Adipocyte (in vitro differentiated cells): ENCODE data around the gene MPDU1.
"Not testable (repeated sequence)": the region's sequence is repeated elsewhere in the genome, so short reads cannot be mapped to it uniquely, and the experiment has no call there.

Experiments used
- DNase-seq: peaks from one replicate; pipeline ENCODE4 v3.0.0-alpha.2; 2015; ENCODE audit warnings: low read depth
- H3K27me3 ChIP-seq: replicated peaks from 2 replicates; pipeline ENCODE4 v1.7.0; 2013; ENCODE audit warnings: mild to moderate bottlenecking, low read length, moderate library complexity; ENCODE audit not compliant: control insufficient read depth, insufficient read depth
- H3K36me3 ChIP-seq: 2 replicates; pipeline ENCODE4 v1.7.0; 2013; ENCODE audit warnings: low read length, mild to moderate bottlenecking, moderate library complexity; ENCODE audit not compliant: control insufficient read depth, insufficient read depth, severe bottlenecking
- H3K4me1 ChIP-seq: 2 replicates; pipeline ENCODE4 v1.7.0; 2013; ENCODE audit warnings: mild to moderate bottlenecking, low read length, moderate library complexity; ENCODE audit not compliant: control insufficient read depth, insufficient read depth
- H3K4me3 ChIP-seq: 2 replicates; pipeline ENCODE4 v1.7.0; 2013; ENCODE audit warnings: mild to moderate bottlenecking, low read length, moderate library complexity
- H3K9ac ChIP-seq: 2 replicates; pipeline ENCODE4 v1.7.0; 2013; ENCODE audit warnings: mild to moderate bottlenecking, low read length, moderate library complexity
- H3K9me3 ChIP-seq: 2 replicates; pipeline ENCODE4 v1.7.0; 2013; ENCODE audit warnings: mild to moderate bottlenecking, low read length, moderate library complexity; ENCODE audit not compliant: control insufficient read depth

The MPDU1 gene

GRCh38 chr17:7587420-7588151 lies 3.9 kb downstream of the MPDU1 start:
- Histone ChIP-seq H3K9me3 (no peaks in the 10 kb centered on the region), H3K9ac (peak overlapping the region; percentile 73), H3K4me1 (peaks cover 57% of the 10 kb centered on the region), H3K4me3 (peak overlapping the region; percentile 35), H3K36me3 (peaks cover 16% of the 10 kb centered on the region), H3K27me3 (no peaks in the 10 kb centered on the region)
- DNase-seq, result peak; percentile 82

GRCh38 chr17:7588553-7589203 lies 5.0 kb downstream of the MPDU1 start:
- Histone ChIP-seq H3K9me3 (no peaks in the 10 kb centered on the region), H3K36me3 (peaks cover 27% of the 10 kb centered on the region), H3K9ac (peak overlapping the region; percentile 73), H3K4me1 (peaks cover 49% of the 10 kb centered on the region), H3K27me3 (no peaks in the 10 kb centered on the region), H3K4me3 (peak overlapping the region; percentile 3)
- DNase-seq, result no peak

- peaks cover 33% of the 10 kb centered on the region for H3K36me3 ChIP-seq
- H3K9me3 ChIP-seq, result no peaks in the 10 kb centered on the region
- H3K4me1 ChIP-seq, result peaks cover 48% of the 10 kb centered on the region
- no peak overlapping the region for H3K4me3 ChIP-seq
- H3K9ac ChIP-seq, result peak overlapping the region; percentile 73
- peak; percentile 93 for DNase-seq
- no peaks in the 10 kb centered on the region for H3K27me3 ChIP-seq
These were observed 5.7 kb downstream of the MPDU1 start for GRCh38 chr17:7589204-7589868.

GRCh38 chr17:7589891-7590691 lies 6.4 kb downstream of the MPDU1 start, which contains the start of gene SOX15:
SOX15 (minus strand) TSS chr17:7590094; CDS start chr17:7589676, 418 bp downstream.
- no peaks in the 10 kb centered on the region for H3K9me3 ChIP-seq
- no peak within 1 kb of the TSS for H3K4me3 ChIP-seq
- no peak for DNase-seq
- H3K4me1 ChIP-seq, result peaks cover 42% of the 10 kb centered on the region
- peak within 1 kb of the TSS; percentile 73 for H3K9ac ChIP-seq
- H3K27me3 ChIP-seq, result no peaks in the 10 kb centered on the region
- peaks cover 41% of the 10 kb centered on the region for H3K36me3 ChIP-seq

GRCh38 chr17:7590743-7591142 lies 7.1 kb downstream of the MPDU1 start:
- Histone ChIP-seq H3K4me1 (peaks cover 41% of the 10 kb centered on the region), H3K9ac (peak overlapping the region; percentile 16), H3K27me3 (no peaks in the 10 kb centered on the region), H3K9me3 (no peaks in the 10 kb centered on the region), H3K4me3 (no peak overlapping the region), H3K36me3 (peaks cover 47% of the 10 kb centered on the region)
- peak; percentile 63 for DNase-seq

GRCh38 chr17:7591596-7591995 lies 7.9 kb downstream of the MPDU1 start:
- Histone ChIP-seq H3K4me1 (peaks cover 37% of the 10 kb centered on the region), H3K27me3 (no peaks in the 10 kb centered on the region), H3K36me3 (peaks cover 55% of the 10 kb centered on the region), H3K9ac (peak overlapping the region; percentile 16), H3K9me3 (no peaks in the 10 kb centered on the region), H3K4me3 (no peak overlapping the region)
- DNase-seq, result no peak

GRCh38 chr17:7592422-7593021 lies 8.9 kb downstream of the MPDU1 start:
- H3K36me3 ChIP-seq, result peaks cover 64% of the 10 kb centered on the region
- peaks cover 32% of the 10 kb centered on the region for H3K4me1 ChIP-seq
- H3K4me3 ChIP-seq, result no peak overlapping the region
- DNase-seq, result no peak
- H3K9ac ChIP-seq, result no peak overlapping the region
- no peaks in the 10 kb centered on the region for H3K9me3 ChIP-seq
- no peaks in the 10 kb centered on the region for H3K27me3 ChIP-seq

- peak overlapping the region; percentile 26 for H3K9ac ChIP-seq
- H3K4me1 ChIP-seq, result peaks cover 24% of the 10 kb centered on the region
- peaks cover 65% of the 10 kb centered on the region for H3K36me3 ChIP-seq
- H3K4me3 ChIP-seq, result no peak overlapping the region
- no peaks in the 10 kb centered on the region for H3K9me3 ChIP-seq
- no peak for DNase-seq
- no peaks in the 10 kb centered on the region for H3K27me3 ChIP-seq
These were observed 9.6 kb downstream of the MPDU1 start for GRCh38 chr17:7593296-7593695.

GRCh38 chr17:7597561-7597960 lies 13.9 kb downstream of the MPDU1 start:
- peaks cover 88% of the 10 kb centered on the region for H3K36me3 ChIP-seq
- not testable (repeated sequence) for DNase-seq

GRCh38 chr17:7606280-7606679 lies 22.6 kb downstream of the MPDU1 start:
- Histone ChIP-seq H3K36me3 (peaks cover 62% of the 10 kb centered on the region), H3K4me1 (peaks cover 11% of the 10 kb centered on the region), H3K4me3 (no peak overlapping the region), H3K9me3 (no peaks in the 10 kb centered on the region), H3K27me3 (no peaks in the 10 kb centered on the region), H3K9ac (no peak overlapping the region)
- DNase-seq, result no peak

More at GRCh38 chr17:7597561-7597960, 13.9 kb downstream of the MPDU1 start:
- H3K9me3 ChIP-seq, H3K27me3 ChIP-seq, H3K4me1 ChIP-seq, H3K9ac ChIP-seq, H3K4me3 ChIP-seq: not testable (repeated sequence)
